GM06990 (cell line): Measurements from ENCODE around the gene PLK5.
"Not testable (repeated sequence)": the region's sequence is repeated elsewhere in the genome, so short reads cannot be mapped to it uniquely, and the experiment has no call there.

ENCODE experiments used
- DNase-seq: peaks from one replicate; pipeline ENCODE4 v3.0.0-alpha.2; 2011; ENCODE audit not compliant: insufficient read length; ENCODE audit errors: extremely low read depth
- H3K27me3 ChIP-seq: replicated peaks from 2 replicates; pipeline ENCODE4 v1.6.0; 2011; ENCODE audit warnings: low read length; ENCODE audit not compliant: control insufficient read depth, insufficient read depth
- H3K36me3 ChIP-seq: 2 replicates; pipeline ENCODE4 v1.5.1; 2011; ENCODE audit warnings: low read length; ENCODE audit not compliant: control insufficient read depth, insufficient read depth
- H3K4me3 ChIP-seq: replicated peaks from 2 replicates; pipeline ENCODE4 v1.5.1; 2011; ENCODE audit warnings: low read depth, mild to moderate bottlenecking, control low read depth, low read length
- TF ChIP-seq, protein P1 (sequence below): IDR thresholded peaks from 2 replicates; pipeline ENCODE4 v1.5.1; 2011; ENCODE audit warnings: low read length, control low read depth, mild to moderate bottlenecking, inconsistent platforms; ENCODE audit not compliant: insufficient read depth, poor library complexity, severe bottlenecking

PLK5 gene

DNA sequence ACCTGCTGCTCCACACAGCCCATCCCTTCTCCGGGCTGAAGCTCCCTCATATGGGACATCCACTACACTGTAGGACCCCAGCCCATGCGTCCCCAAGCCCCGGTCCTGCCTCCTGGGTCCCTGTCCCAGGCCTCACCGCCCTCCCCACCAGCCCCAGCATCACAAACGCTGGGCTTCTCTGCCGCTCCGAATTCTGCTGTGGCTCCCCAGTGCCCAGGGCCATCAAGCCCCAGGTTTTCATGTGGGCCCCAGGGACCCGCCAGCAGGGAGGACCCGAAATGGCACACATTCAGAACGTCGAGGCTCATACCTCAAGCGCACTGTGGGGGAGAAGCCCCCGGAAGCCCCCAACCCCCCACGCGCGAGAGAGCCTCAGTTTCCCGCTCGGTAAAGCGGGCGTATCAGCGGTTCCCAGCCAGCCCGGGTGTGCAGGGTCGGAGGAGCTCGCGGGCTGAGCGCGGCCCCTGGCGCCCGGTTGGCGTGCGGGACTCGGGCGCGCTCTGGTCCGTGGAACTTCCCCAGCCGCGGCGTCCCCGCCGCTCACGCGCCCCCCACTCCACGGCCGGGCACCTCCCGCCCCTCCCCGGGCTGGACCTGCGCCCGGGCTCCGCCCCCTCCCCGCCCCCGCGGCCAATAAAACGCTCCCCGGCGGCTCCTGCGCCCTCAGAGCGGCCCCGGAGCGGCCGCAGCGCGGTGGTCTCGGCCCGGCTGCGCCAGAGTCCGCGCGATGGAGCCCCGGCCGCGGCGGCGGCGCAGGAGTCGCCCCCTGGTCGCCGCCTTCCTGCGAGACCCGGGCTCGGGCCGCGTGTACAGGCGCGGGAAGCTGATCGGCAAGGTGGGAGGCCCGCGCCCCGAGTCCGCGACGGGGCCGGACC is at the start of gene PLK5:
PLK5 (plus strand) TSS at position 666 of the 875 bp plus-strand sequence. CDS start 2,920 bp downstream, outside the sequence.
- TF ChIP-seq, protein P1, sequence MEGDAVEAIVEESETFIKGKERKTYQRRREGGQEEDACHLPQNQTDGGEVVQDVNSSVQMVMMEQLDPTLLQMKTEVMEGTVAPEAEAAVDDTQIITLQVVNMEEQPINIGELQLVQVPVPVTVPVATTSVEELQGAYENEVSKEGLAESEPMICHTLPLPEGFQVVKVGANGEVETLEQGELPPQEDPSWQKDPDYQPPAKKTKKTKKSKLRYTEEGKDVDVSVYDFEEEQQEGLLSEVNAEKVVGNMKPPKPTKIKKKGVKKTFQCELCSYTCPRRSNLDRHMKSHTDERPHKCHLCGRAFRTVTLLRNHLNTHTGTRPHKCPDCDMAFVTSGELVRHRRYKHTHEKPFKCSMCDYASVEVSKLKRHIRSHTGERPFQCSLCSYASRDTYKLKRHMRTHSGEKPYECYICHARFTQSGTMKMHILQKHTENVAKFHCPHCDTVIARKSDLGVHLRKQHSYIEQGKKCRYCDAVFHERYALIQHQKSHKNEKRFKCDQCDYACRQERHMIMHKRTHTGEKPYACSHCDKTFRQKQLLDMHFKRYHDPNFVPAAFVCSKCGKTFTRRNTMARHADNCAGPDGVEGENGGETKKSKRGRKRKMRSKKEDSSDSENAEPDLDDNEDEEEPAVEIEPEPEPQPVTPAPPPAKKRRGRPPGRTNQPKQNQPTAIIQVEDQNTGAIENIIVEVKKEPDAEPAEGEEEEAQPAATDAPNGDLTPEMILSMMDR = no peak
- no peak for DNase-seq
- H3K36me3 ChIP-seq = no peaks in the 10 kb centered on the region
- no peak within 1 kb of the TSS for H3K4me3 ChIP-seq
- H3K27me3 ChIP-seq = no peaks in the 10 kb centered on the region; the same call in 1 of the 2 replicates

GRCh38 chr19:1474765-1475351 is 49.0 kb upstream of the PLK5 start:
- Histone ChIP-seq H3K27me3 (no peaks in the 10 kb centered on the region; the same call in 1 of the 2 replicates), H3K4me3 (no peak overlapping the region), H3K36me3 (peaks cover 9% of the 10 kb centered on the region)
- TF ChIP-seq, protein P1 = no peak
- DNase-seq = peak; percentile 18

- TF ChIP-seq, protein P1 = no peak
- H3K27me3 ChIP-seq = no peaks in the 10 kb centered on the region; the same call in 1 of the 2 replicates
- peaks cover 9% of the 10 kb centered on the region for H3K36me3 ChIP-seq
- no peak overlapping the region for H3K4me3 ChIP-seq
- DNase-seq = no peak
Measured at GRCh38 chr19:1475751-1476437, 48.0 kb upstream of the PLK5 start.

- not testable (repeated sequence) for H3K4me3 ChIP-seq, H3K27me3 ChIP-seq, H3K36me3 ChIP-seq, DNase-seq
Measured at GRCh38 chr19:1477056-1477455, 46.8 kb upstream of the PLK5 start.

- Histone ChIP-seq H3K36me3 (peaks cover 9% of the 10 kb centered on the region), H3K4me3 (peak within 1 kb of the TSS; percentile 89), H3K27me3 (no peaks in the 10 kb centered on the region)
- DNase-seq = peak; percentile 96
- TF ChIP-seq, protein P1 = no peak
Measured at GRCh38 chr19:1478934-1479707, 44.8 kb upstream of the PLK5 start, which contains the start of gene C19orf25. C19orf25 (minus strand) TSS chr19:1479215; CDS start chr19:1478903, 312 bp downstream.
